ENCODE data around the gene FCN2.
A peak's percentile ranks its signal among the peaks of the same experiment; 100 is the strongest.

The FCN2 gene

GRCh38 chr9:134913041-134913712, 32.6 kb downstream of the FCN2 start:
- H3K27ac ChIP-seq (ENCODE audit: insufficient read depth in 1 of 2, low read depth in 1 of 2, low read length in 2 of 2, poor library complexity in 1 of 2, severe bottlenecking in 2 of 2) = no peak overlapping the region
- no peaks in the 10 kb centered on the region for H3K27me3 ChIP-seq (replicated peaks in 2 of 5; ENCODE audit: control insufficient read depth in 4 of 5, insufficient read depth in 5 of 5, low read length in 4 of 5)
- ChIA-PET CTCF (no interaction called here), POLR2A (no interaction called here)
- peaks cover 0 to 20% (median 7%) of the 10 kb centered on the region in 4 experiments for H3K4me1 ChIP-seq (ENCODE audit: control extremely low read depth in 1 of 4, control insufficient read depth in 4 of 4, insufficient read depth in 4 of 4, low read length in 3 of 4)
- no peaks in the 10 kb centered on the region for H3K36me3 ChIP-seq (ENCODE audit: control insufficient read depth in 4 of 4, insufficient read depth in 4 of 4, low read length in 3 of 4)
- WGBS (ENCODE audit: insufficient coverage) = 99% methylated on average over 14 of the region's 22 CpGs
- no peak for DNase-seq
- no peaks in the 10 kb centered on the region for H3K9me3 ChIP-seq (ENCODE audit: control extremely low read depth in 1 of 5, control insufficient read depth in 4 of 5, insufficient read depth in 2 of 5, low read depth in 1 of 5, low read length in 4 of 5)
- H3K4me3 ChIP-seq (ENCODE audit: control insufficient read depth in 1 of 7, extremely low read depth in 1 of 7, insufficient read depth in 4 of 7, low read depth in 2 of 7, low read length in 6 of 7) = no peak overlapping the region

GRCh38 chr9:134913713-134914500, 33.3 kb downstream of the FCN2 start:
- WGBS (ENCODE audit: insufficient coverage) = 90% methylated on average over 17 of the region's 23 CpGs
- H3K27ac ChIP-seq (ENCODE audit: insufficient read depth in 1 of 2, low read depth in 1 of 2, low read length in 2 of 2, poor library complexity in 1 of 2, severe bottlenecking in 2 of 2) = no peak overlapping the region
- peaks cover 0 to 3% (median 0%) of the 10 kb centered on the region in 5 experiments for H3K9me3 ChIP-seq (ENCODE audit: control extremely low read depth in 1 of 5, control insufficient read depth in 4 of 5, insufficient read depth in 2 of 5, low read depth in 1 of 5, low read length in 4 of 5)
- no peaks in the 10 kb centered on the region for H3K27me3 ChIP-seq (replicated peaks in 2 of 5; ENCODE audit: control insufficient read depth in 4 of 5, insufficient read depth in 5 of 5, low read length in 4 of 5)
- CTCF ChIA-PET = no interaction called here
- POLR2A ChIA-PET = no interaction called here
- no peaks in the 10 kb centered on the region for H3K36me3 ChIP-seq (ENCODE audit: control insufficient read depth in 4 of 4, insufficient read depth in 4 of 4, low read length in 3 of 4)
- H3K4me3 ChIP-seq (ENCODE audit: control insufficient read depth in 1 of 7, extremely low read depth in 1 of 7, insufficient read depth in 4 of 7, low read depth in 2 of 7, low read length in 6 of 7) = no peak overlapping the region
- DNase-seq = no peak
- peaks cover 0 to 24% (median 7%) of the 10 kb centered on the region in 4 experiments for H3K4me1 ChIP-seq (ENCODE audit: control extremely low read depth in 1 of 4, control insufficient read depth in 4 of 4, insufficient read depth in 4 of 4, low read length in 3 of 4)

- Histone ChIP-seq H3K27ac (ENCODE audit: insufficient read depth in 1 of 2, low read depth in 1 of 2, low read length in 2 of 2, poor library complexity in 1 of 2, severe bottlenecking in 2 of 2) (no peak overlapping the region), H3K27me3 (replicated peaks in 2 of 5; ENCODE audit: control insufficient read depth in 4 of 5, insufficient read depth in 5 of 5, low read length in 4 of 5) (no peaks in the 10 kb centered on the region), H3K4me3 (ENCODE audit: control insufficient read depth in 1 of 7, extremely low read depth in 1 of 7, insufficient read depth in 4 of 7, low read depth in 2 of 7, low read length in 6 of 7) (no peak overlapping the region), H3K9me3 (ENCODE audit: control extremely low read depth in 1 of 5, control insufficient read depth in 4 of 5, insufficient read depth in 2 of 5, low read depth in 1 of 5, low read length in 4 of 5) (peaks cover 0 to 8% (median 5%) of the 10 kb centered on the region in 5 experiments), H3K36me3 (ENCODE audit: control insufficient read depth in 4 of 4, insufficient read depth in 4 of 4, low read length in 3 of 4) (no peaks in the 10 kb centered on the region), H3K4me1 (ENCODE audit: control extremely low read depth in 1 of 4, control insufficient read depth in 4 of 4, insufficient read depth in 4 of 4, low read length in 3 of 4) (peaks cover 0 to 24% (median 7%) of the 10 kb centered on the region in 4 experiments)
- ChIA-PET POLR2A (no interaction called here), CTCF (no interaction called here)
- no peak for DNase-seq
- 83% methylated on average over 7 of the region's 7 CpGs for WGBS (ENCODE audit: insufficient coverage)
Observed at GRCh38 chr9:134914501-134914834, 33.9 kb downstream of the FCN2 start.

GRCh38 chr9:134915046-134915985, 34.7 kb downstream of the FCN2 start:
- no peak overlapping the region for H3K4me3 ChIP-seq (ENCODE audit: control insufficient read depth in 1 of 7, extremely low read depth in 1 of 7, insufficient read depth in 4 of 7, low read depth in 2 of 7, low read length in 6 of 7)
- H3K27ac ChIP-seq (ENCODE audit: insufficient read depth in 1 of 2, low read depth in 1 of 2, low read length in 2 of 2, poor library complexity in 1 of 2, severe bottlenecking in 2 of 2) = no peak overlapping the region
- WGBS (ENCODE audit: insufficient coverage) = 92% methylated on average over 22 of the region's 26 CpGs
- POLR2A ChIA-PET = no interaction called here
- no peak for DNase-seq
- H3K9me3 ChIP-seq (ENCODE audit: control extremely low read depth in 1 of 5, control insufficient read depth in 4 of 5, insufficient read depth in 2 of 5, low read depth in 1 of 5, low read length in 4 of 5) = peaks cover 0 to 14% (median 6%) of the 10 kb centered on the region in 5 experiments
- H3K4me1 ChIP-seq (ENCODE audit: control extremely low read depth in 1 of 4, control insufficient read depth in 4 of 4, insufficient read depth in 4 of 4, low read length in 3 of 4) = peaks cover 0 to 18% (median 0%) of the 10 kb centered on the region in 4 experiments
- CTCF ChIA-PET = interaction anchor here (0.7 kb wide), 1 partner anchor 9 kb away, joined by 3 read pairs; no protein-coding TSS in a partner anchor
- no peaks in the 10 kb centered on the region for H3K27me3 ChIP-seq (replicated peaks in 2 of 5; ENCODE audit: control insufficient read depth in 4 of 5, insufficient read depth in 5 of 5, low read length in 4 of 5)
- H3K36me3 ChIP-seq (ENCODE audit: control insufficient read depth in 4 of 4, insufficient read depth in 4 of 4, low read length in 3 of 4) = no peaks in the 10 kb centered on the region

- ChIA-PET POLR2A (no interaction called here), CTCF (interaction anchor here (0.7 kb wide), 1 partner anchor 10 kb away, joined by 3 read pairs; no protein-coding TSS in a partner anchor)
- peaks cover 0 to 16% (median 0%) of the 10 kb centered on the region in 4 experiments for H3K4me1 ChIP-seq (ENCODE audit: control extremely low read depth in 1 of 4, control insufficient read depth in 4 of 4, insufficient read depth in 4 of 4, low read length in 3 of 4)
- H3K9me3 ChIP-seq (ENCODE audit: control extremely low read depth in 1 of 5, control insufficient read depth in 4 of 5, insufficient read depth in 2 of 5, low read depth in 1 of 5, low read length in 4 of 5) = peaks cover 0 to 14% (median 6%) of the 10 kb centered on the region in 5 experiments
- no peak overlapping the region for H3K27ac ChIP-seq (ENCODE audit: insufficient read depth in 1 of 2, low read depth in 1 of 2, low read length in 2 of 2, poor library complexity in 1 of 2, severe bottlenecking in 2 of 2)
- H3K27me3 ChIP-seq (replicated peaks in 2 of 5; ENCODE audit: control insufficient read depth in 4 of 5, insufficient read depth in 5 of 5, low read length in 4 of 5) = no peaks in the 10 kb centered on the region
- DNase-seq = no peak
- H3K36me3 ChIP-seq (ENCODE audit: control insufficient read depth in 4 of 4, insufficient read depth in 4 of 4, low read length in 3 of 4) = no peaks in the 10 kb centered on the region
- 93% methylated on average over 4 of the region's 8 CpGs for WGBS (ENCODE audit: insufficient coverage)
- H3K4me3 ChIP-seq (ENCODE audit: control insufficient read depth in 1 of 7, extremely low read depth in 1 of 7, insufficient read depth in 4 of 7, low read depth in 2 of 7, low read length in 6 of 7) = no peak overlapping the region
Observed at GRCh38 chr9:134916161-134916665, 35.6 kb downstream of the FCN2 start.

- ChIA-PET CTCF (interaction anchor here (0.6 kb wide), 1 partner anchor 62 kb away, joined by 3 read pairs; no protein-coding TSS in a partner anchor), POLR2A (no interaction called here)
- no peak within 1 kb of the TSS for H3K27ac ChIP-seq (ENCODE audit: insufficient read depth in 1 of 2, low read depth in 1 of 2, low read length in 2 of 2, poor library complexity in 1 of 2, severe bottlenecking in 2 of 2)
- peaks cover 0 to 27% (median 2%) of the 10 kb centered on the region in 4 experiments for H3K4me1 ChIP-seq (ENCODE audit: control extremely low read depth in 1 of 4, control insufficient read depth in 4 of 4, insufficient read depth in 4 of 4, low read length in 3 of 4)
- H3K4me3 ChIP-seq (ENCODE audit: control insufficient read depth in 1 of 7, extremely low read depth in 1 of 7, insufficient read depth in 4 of 7, low read depth in 2 of 7, low read length in 6 of 7) = peak within 1 kb of the TSS in 2 of 7 experiments; percentile 8 to 47
- no peak for DNase-seq
- H3K36me3 ChIP-seq (ENCODE audit: control insufficient read depth in 4 of 4, insufficient read depth in 4 of 4, low read length in 3 of 4) = no peaks in the 10 kb centered on the region
- WGBS (ENCODE audit: insufficient coverage) = 86% methylated on average over 9 of the region's 11 CpGs
- H3K27me3 ChIP-seq (replicated peaks in 2 of 5; ENCODE audit: control insufficient read depth in 4 of 5, insufficient read depth in 5 of 5, low read length in 4 of 5) = no peaks in the 10 kb centered on the region
- peaks cover 0 to 14% (median 6%) of the 10 kb centered on the region in 5 experiments for H3K9me3 ChIP-seq (ENCODE audit: control extremely low read depth in 1 of 5, control insufficient read depth in 4 of 5, insufficient read depth in 2 of 5, low read depth in 1 of 5, low read length in 4 of 5)
Observed at GRCh38 chr9:134917431-134918373, 37.1 kb downstream of the FCN2 start, which contains the start of gene FCN1. Gene FCN1 (minus strand): TSS chr9:134917912. CDS start chr9:134917871, 41 bp downstream.

All from common myeloid progenitor, CD34-positive (primary cell).